GM12878 (cell line): ENCODE data around the gene GRIN2A. TPM values are rescaled to one million over a fixed set of nuclear protein-coding genes. Genes with fewer than 3 reads are reported as not detected.

Experiments
- CEBPB ChIP-seq, 2 experiments: fragments of 150-350 bp in 1 of 2; IDR thresholded peaks; 2 replicates each; pipeline ENCODE4 v1.6.1; 2012 to 2014; ENCODE audit warnings: low read depth in 2 of 2, low read length in 2 of 2, borderline replicate concordance in 1 of 2, inconsistent platforms in 1 of 2
- CUX1 ChIP-seq: IDR thresholded peaks from 2 replicates; pipeline ENCODE4 v1.6.1; 2012; ENCODE audit warnings: improper control_type of control experiment, low read depth, low read length; ENCODE audit not compliant: insufficient replicate concordance
- NRF1 ChIP-seq: conservative IDR thresholded peaks from 2 replicates; pipeline ENCODE4 v1.6.1; 2011; ENCODE audit warnings: mild to moderate bottlenecking, low read depth, low read length, improper control_type of control experiment
- POLR2AphosphoS5 ChIP-seq: IDR thresholded peaks from 2 replicates; pipeline ENCODE4 v1.6.1; 2011; ENCODE audit warnings: mild to moderate bottlenecking, low read length, inconsistent platforms
- polyA plus RNA-seq, 11 experiments: library from polyadenylated mRNA; depleted of rRNA in 4 of 11; unstranded in 6 of 11; stranded (reverse) in 5 of 11; fragments of >200 nt; fragmentation: Nextera tagmentation in 4 of 11; fragmentation: Illumina TruSeq in 1 of 11; extraction: Ambion mirVana in 4 of 11; extraction: Trizol in 1 of 11; gene quantifications; 1 replicate in 1 of 11; 2 replicates in 10 of 11; pipeline versions ENCODE4 v1.2.1 to v1.2.3, GENCODE V29; 2011 to 2016; ENCODE audit warnings: inconsistent platforms in 2 of 11, missing spikeins in 2 of 11, low read depth in 1 of 11
- total RNA-seq, 4 experiments: library from RNA; depleted of rRNA in 3 of 4; stranded (reverse); fragments of >200 nt in 3 of 4; fragmentation: Illumina TruSeq in 1 of 4; extraction: Trizol in 1 of 4; gene quantifications; 2 replicates each; pipeline versions ENCODE4 v1.2.1 to v1.2.3, GENCODE V29; 2013 to 2021
- TF ChIP-seq, protein P1 (sequence below): fragments of 450-650 bp; formaldehyde crosslinking; IDR thresholded peaks from 2 replicates; pipeline ENCODE4 v1.5.0; 2022; ENCODE audit warnings: mild to moderate bottlenecking, missing genetic modification characterization

Gene GRIN2A
- total and polyA plus RNA-seq, 10 of the 15 experiments (the other 5 are each of a cell fraction or from before 2014, with no cell fraction given) = 2.4 to 13.3 (median 7.3) TPM

DNA sequence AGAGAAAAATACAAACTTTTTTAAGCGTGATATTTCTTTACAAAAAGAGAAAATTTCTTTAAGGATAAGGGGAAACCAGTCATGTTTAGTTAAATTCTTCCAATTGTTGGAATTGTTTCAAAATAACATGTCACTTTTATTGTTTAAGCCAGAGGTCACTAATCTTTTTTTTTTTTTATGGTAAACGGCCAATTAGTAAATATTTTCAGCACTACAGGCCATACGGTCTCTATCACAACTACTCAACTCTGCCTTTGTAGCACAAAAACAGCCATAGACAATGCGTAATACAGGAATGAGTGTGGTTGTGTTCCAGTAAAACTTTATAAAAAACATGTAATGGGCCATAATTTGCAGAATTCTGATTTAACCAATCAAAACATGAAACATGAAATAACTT is 401.4 kb downstream of the GRIN2A start (continued):
- TF ChIP-seq, protein P1, sequence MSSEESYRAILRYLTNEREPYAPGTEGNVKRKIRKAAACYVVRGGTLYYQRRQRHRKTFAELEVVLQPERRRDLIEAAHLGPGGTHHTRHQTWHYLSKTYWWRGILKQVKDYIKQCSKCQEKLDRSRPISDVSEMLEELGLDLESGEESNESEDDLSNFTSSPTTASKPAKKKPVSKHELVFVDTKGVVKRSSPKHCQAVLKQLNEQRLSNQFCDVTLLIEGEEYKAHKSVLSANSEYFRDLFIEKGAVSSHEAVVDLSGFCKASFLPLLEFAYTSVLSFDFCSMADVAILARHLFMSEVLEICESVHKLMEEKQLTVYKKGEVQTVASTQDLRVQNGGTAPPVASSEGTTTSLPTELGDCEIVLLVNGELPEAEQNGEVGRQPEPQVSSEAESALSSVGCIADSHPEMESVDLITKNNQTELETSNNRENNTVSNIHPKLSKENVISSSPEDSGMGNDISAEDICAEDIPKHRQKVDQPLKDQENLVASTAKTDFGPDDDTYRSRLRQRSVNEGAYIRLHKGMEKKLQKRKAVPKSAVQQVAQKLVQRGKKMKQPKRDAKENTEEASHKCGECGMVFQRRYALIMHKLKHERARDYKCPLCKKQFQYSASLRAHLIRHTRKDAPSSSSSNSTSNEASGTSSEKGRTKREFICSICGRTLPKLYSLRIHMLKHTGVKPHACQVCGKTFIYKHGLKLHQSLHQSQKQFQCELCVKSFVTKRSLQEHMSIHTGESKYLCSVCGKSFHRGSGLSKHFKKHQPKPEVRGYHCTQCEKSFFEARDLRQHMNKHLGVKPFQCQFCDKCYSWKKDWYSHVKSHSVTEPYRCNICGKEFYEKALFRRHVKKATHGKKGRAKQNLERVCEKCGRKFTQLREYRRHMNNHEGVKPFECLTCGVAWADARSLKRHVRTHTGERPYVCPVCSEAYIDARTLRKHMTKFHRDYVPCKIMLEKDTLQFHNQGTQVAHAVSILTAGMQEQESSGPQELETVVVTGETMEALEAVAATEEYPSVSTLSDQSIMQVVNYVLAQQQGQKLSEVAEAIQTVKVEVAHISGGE (CRISPR knock-in tag) = no peak
- no peak for TF ChIP-seq POLR2AphosphoS5
- no peak for TF ChIP-seq CEBPB (IDR thresholded peaks at IDR 0.05; ENCODE audit: borderline replicate concordance in 1 of 2, low read depth in 2 of 2, low read length in 2 of 2)
- TF ChIP-seq NRF1 = no peak
- no peak for TF ChIP-seq CUX1
